Measurements from ENCODE around the gene SCAMP1.

DNA sequence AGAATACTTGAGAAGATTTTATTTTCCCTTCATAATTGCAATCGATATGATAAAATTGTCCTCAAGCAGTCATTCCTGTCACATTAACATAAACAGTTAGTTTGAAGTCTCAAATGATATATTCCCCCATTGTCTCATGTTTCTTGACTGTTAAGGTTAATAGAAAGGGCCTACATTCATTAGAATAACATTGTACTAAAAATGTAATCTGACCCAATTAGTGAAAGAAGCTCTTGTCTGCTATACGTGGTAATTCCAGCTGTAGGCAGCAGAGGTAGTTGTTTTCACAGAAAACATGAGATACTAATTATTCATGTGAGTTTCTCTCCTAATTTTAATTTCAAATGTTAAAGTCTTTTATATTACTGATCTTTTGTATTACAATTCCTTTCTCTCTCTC is 40.0 kb upstream of the SCAMP1 start:
- TF ChIP-seq, protein P1, sequence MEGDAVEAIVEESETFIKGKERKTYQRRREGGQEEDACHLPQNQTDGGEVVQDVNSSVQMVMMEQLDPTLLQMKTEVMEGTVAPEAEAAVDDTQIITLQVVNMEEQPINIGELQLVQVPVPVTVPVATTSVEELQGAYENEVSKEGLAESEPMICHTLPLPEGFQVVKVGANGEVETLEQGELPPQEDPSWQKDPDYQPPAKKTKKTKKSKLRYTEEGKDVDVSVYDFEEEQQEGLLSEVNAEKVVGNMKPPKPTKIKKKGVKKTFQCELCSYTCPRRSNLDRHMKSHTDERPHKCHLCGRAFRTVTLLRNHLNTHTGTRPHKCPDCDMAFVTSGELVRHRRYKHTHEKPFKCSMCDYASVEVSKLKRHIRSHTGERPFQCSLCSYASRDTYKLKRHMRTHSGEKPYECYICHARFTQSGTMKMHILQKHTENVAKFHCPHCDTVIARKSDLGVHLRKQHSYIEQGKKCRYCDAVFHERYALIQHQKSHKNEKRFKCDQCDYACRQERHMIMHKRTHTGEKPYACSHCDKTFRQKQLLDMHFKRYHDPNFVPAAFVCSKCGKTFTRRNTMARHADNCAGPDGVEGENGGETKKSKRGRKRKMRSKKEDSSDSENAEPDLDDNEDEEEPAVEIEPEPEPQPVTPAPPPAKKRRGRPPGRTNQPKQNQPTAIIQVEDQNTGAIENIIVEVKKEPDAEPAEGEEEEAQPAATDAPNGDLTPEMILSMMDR (conservative IDR thresholded peaks at IDR 0.05; ENCODE audit: low read length): peak; percentile 78
- no peak for TF ChIP-seq EZH2phosphoT487 (IDR thresholded peaks at IDR 0.05; ENCODE audit: borderline replicate concordance, low read depth, low read length)

All from OCI-LY7 (cell line).